Neural cell (in vitro differentiated cells): ENCODE results near the gene OR6C2. TPM values are rescaled to one million over a fixed set of nuclear protein-coding genes. Genes with fewer than 3 reads are reported as not detected.

ENCODE experiments used
- H2AFZ ChIP-seq: fragments of 200-600, 300-800 bp; sonication (generic), shearing (Covaris generic); 2 replicates; pipeline ENCODE4 v1.6.0; 2014; ENCODE audit warnings: low read depth, mild to moderate bottlenecking, antibody characterized with exemption, low read length, moderate library complexity
- H3F3A ChIP-seq: fragments of 200-600 bp; shearing (Covaris generic); 2 replicates; pipeline ENCODE4 v1.6.1; 2016; ENCODE audit warnings: mild to moderate bottlenecking, moderate library complexity, mixed read lengths, antibody characterized with exemption, low read length; ENCODE audit not compliant: insufficient read depth, poor library complexity, severe bottlenecking
- H3K27ac ChIP-seq: fragments of 200-600, 300-800 bp; sonication (generic), shearing (Covaris generic); 2 replicates; pipeline ENCODE4 v1.5.1; 2014; ENCODE audit warnings: mild to moderate bottlenecking, low read length, moderate library complexity
- H3K27me3 ChIP-seq: fragments of 300-800, 200-600 bp; sonication (generic), shearing (Covaris generic); 2 replicates; pipeline ENCODE4 v1.6.0; 2014; ENCODE audit warnings: mild to moderate bottlenecking, low read depth, low read length, moderate library complexity; ENCODE audit not compliant: insufficient read depth
- H3K36me3 ChIP-seq: fragments of 300-800, 200-600 bp; sonication (generic), shearing (Covaris generic); 2 replicates; pipeline ENCODE4 v1.5.1; 2014; ENCODE audit warnings: mild to moderate bottlenecking, antibody characterized with exemption, low read length, moderate library complexity; ENCODE audit not compliant: insufficient read depth
- H3K4me2 ChIP-seq: fragments of 300-800, 200-600 bp; sonication (generic), shearing (Covaris generic); 2 replicates; pipeline ENCODE4 v1.6.0; 2014; ENCODE audit warnings: mild to moderate bottlenecking, low read length
- H3K4me3 ChIP-seq: fragments of 300-800, 200-600 bp; sonication (generic), shearing (Covaris generic); 2 replicates; pipeline ENCODE4 v1.5.1; 2014; ENCODE audit warnings: mild to moderate bottlenecking, low read length, moderate library complexity
- H3K79me2 ChIP-seq: fragments of 200-600 bp; shearing (Covaris generic); replicated peaks from 2 replicates; pipeline ENCODE4 v1.6.0; 2014; ENCODE audit warnings: mild to moderate bottlenecking, low read length, moderate library complexity; ENCODE audit not compliant: insufficient read depth
- H3K9ac ChIP-seq: fragments of 300-800, 200-600 bp; sonication (generic), shearing (Covaris generic); 2 replicates; pipeline ENCODE4 v1.6.1; 2016; ENCODE audit warnings: mild to moderate bottlenecking, low read length, mixed read lengths
- H3K9me2 ChIP-seq: fragments of 200-600 bp; shearing (Covaris generic); 2 replicates; pipeline ENCODE4 v1.6.1; 2016; ENCODE audit warnings: mild to moderate bottlenecking, low read length, mixed read lengths; ENCODE audit not compliant: insufficient read depth
- H3K9me3 ChIP-seq: fragments of 200-600, 300-800 bp; sonication (generic), shearing (Covaris generic); 2 replicates; pipeline ENCODE4 v1.6.1; 2016; ENCODE audit warnings: mild to moderate bottlenecking, mixed run types, low read length, moderate library complexity, mixed read lengths
- H4K20me1 ChIP-seq: fragments of 200-600 bp; shearing (Covaris generic); 2 replicates; pipeline ENCODE4 v1.6.1; 2016; ENCODE audit warnings: mild to moderate bottlenecking, mixed run types; ENCODE audit not compliant: insufficient read depth
- CTCF ChIP-seq: fragments of 450-650 bp; IDR thresholded peaks from 2 replicates; pipeline ENCODE4 v1.5.1; 2014; ENCODE audit warnings: antibody characterized with exemption, mild to moderate bottlenecking, moderate library complexity; ENCODE audit not compliant: poor library complexity, severe bottlenecking
- EP300 ChIP-seq: fragments of 450-650 bp; conservative IDR thresholded peaks from 2 replicates; pipeline ENCODE4 v1.6.1; 2014; ENCODE audit warnings: antibody characterized with exemption, mild to moderate bottlenecking, moderate library complexity; ENCODE audit not compliant: poor library complexity, severe bottlenecking
- EZH2 ChIP-seq: fragments of 200-600, 300-800 bp; shearing (Covaris generic), sonication (generic); IDR thresholded peaks from 2 replicates; pipeline ENCODE4 v1.6.1; 2014; ENCODE audit warnings: antibody characterized with exemption, low read length, borderline replicate concordance, mild to moderate bottlenecking; ENCODE audit not compliant: insufficient read depth, poor library complexity, severe bottlenecking
- MXI1 ChIP-seq: fragments of 450-650 bp; conservative IDR thresholded peaks from 2 replicates; pipeline ENCODE4 v1.6.1; 2014; ENCODE audit warnings: antibody characterized with exemption, mild to moderate bottlenecking; ENCODE audit not compliant: poor library complexity, severe bottlenecking
- POLR2AphosphoS5 ChIP-seq: IDR thresholded peaks from 2 replicates; pipeline ENCODE4 v1.6.1; 2012
- RAD21 ChIP-seq: fragments of 450-650 bp; conservative IDR thresholded peaks from 2 replicates; pipeline ENCODE4 v1.6.1; 2014; ENCODE audit warnings: antibody characterized with exemption, mild to moderate bottlenecking, moderate library complexity
- REST ChIP-seq: IDR thresholded peaks from 2 replicates; pipeline ENCODE4 v1.6.1; 2012; ENCODE audit warnings: borderline replicate concordance
- SMC3 ChIP-seq: fragments of 450-650 bp; conservative IDR thresholded peaks from 2 replicates; pipeline ENCODE4 v1.6.1; 2014; ENCODE audit warnings: antibody characterized with exemption, mild to moderate bottlenecking, moderate library complexity; ENCODE audit not compliant: poor library complexity
- TAF1 ChIP-seq: IDR thresholded peaks from 2 replicates; pipeline ENCODE4 v1.6.1; 2012; ENCODE audit warnings: low read depth
- polyA plus RNA-seq: library from polyadenylated mRNA; depleted of rRNA; stranded (reverse); fragments of >200 nt; gene quantifications from 2 replicates; pipeline ENCODE4 v1.2.3, GENCODE V29; 2014

The OR6C2 gene
- polyA plus RNA-seq, 1 donor from 2014 or later: not detected

GRCh38 chr12:55467836-55468235, 24.0 kb downstream of the OR6C2 start:
- no peaks in the 10 kb centered on the region for H3K79me2 ChIP-seq
- no peak overlapping the region for H3K4me3 ChIP-seq
- H3K27me3 ChIP-seq: no peaks in the 10 kb centered on the region
- no peak overlapping the region for H3K4me2 ChIP-seq
- H4K20me1 ChIP-seq: no peaks in the 10 kb centered on the region
- H3K9me3 ChIP-seq: no peaks in the 10 kb centered on the region
- no peak overlapping the region for H3K9ac ChIP-seq
- no peaks in the 10 kb centered on the region for H3K9me2 ChIP-seq
- no peaks in the 10 kb centered on the region for H3K36me3 ChIP-seq
- no peaks in the 10 kb centered on the region for H3F3A ChIP-seq
- no peak for TF ChIP-seq TAF1
- TF ChIP-seq MXI1: no peak
- no peak for TF ChIP-seq EZH2
- no peak for TF ChIP-seq RAD21
- TF ChIP-seq CTCF: no peak
- no peak for TF ChIP-seq REST
- no peak for TF ChIP-seq EP300
- no peak for TF ChIP-seq SMC3
- no peak for TF ChIP-seq POLR2AphosphoS5
- no peak overlapping the region for H3K27ac ChIP-seq
- H2AFZ ChIP-seq: no peak overlapping the region

- Histone ChIP-seq H4K20me1 (no peaks in the 10 kb centered on the region), H3K4me3 (no peak overlapping the region), H3F3A (no peaks in the 10 kb centered on the region), H3K4me2 (no peak overlapping the region), H3K79me2 (no peaks in the 10 kb centered on the region), H2AFZ (no peak overlapping the region), H3K36me3 (no peaks in the 10 kb centered on the region), H3K9ac (no peak overlapping the region), H3K27ac (no peak overlapping the region), H3K9me3 (no peaks in the 10 kb centered on the region), H3K9me2 (no peaks in the 10 kb centered on the region), H3K27me3 (no peaks in the 10 kb centered on the region)
- TF ChIP-seq SMC3: no peak
- no peak for TF ChIP-seq TAF1
These were observed 25.4 kb downstream of the OR6C2 start for GRCh38 chr12:55469291-55469690.
